ENCODE data around the gene KRTAP5-1. TPM values are rescaled to one million over a fixed set of nuclear protein-coding genes. Genes with fewer than 3 reads are reported as not detected.

Gene KRTAP5-1
- total RNA-seq, 1 experiment from 2014 or later = not detected

GRCh38 chr11:1541474-1542204 is 43.4 kb downstream of the KRTAP5-1 start:
- Histone ChIP-seq H3K4me2 (ENCODE audit: low read length) (no peak overlapping the region), H2AFZ (ENCODE audit: low read depth, low read length, poor library complexity, severe bottlenecking) (no peak overlapping the region), H3K4me3 (replicated peaks in 1 of 2; ENCODE audit: low read depth in 1 of 2, low read length in 2 of 2) (no peak overlapping the region), H3K9ac (ENCODE audit: low read length) (no peak overlapping the region), H3K4me1 (ENCODE audit: control insufficient read depth in 1 of 2, insufficient read depth in 2 of 2, low read length in 2 of 2) (peaks cover 4 to 9% of the 10 kb centered on the region in 2 experiments), H3K27ac (ENCODE audit: low read depth, low read length) (no peak overlapping the region), H3K9me2 (ENCODE audit: insufficient read depth) (no peaks in the 10 kb centered on the region), H3K27me3 (ENCODE audit: insufficient read depth, low read length) (no peaks in the 10 kb centered on the region), H4K20me1 (ENCODE audit: insufficient read depth) (no peaks in the 10 kb centered on the region), H3K79me2 (ENCODE audit: insufficient read depth, low read length) (peaks cover 9% of the 10 kb centered on the region; the same call in 1 of the 2 replicates), H3K36me3 (ENCODE audit: control insufficient read depth in 1 of 2, insufficient read depth in 2 of 2, low read length in 2 of 2) (no peaks in the 10 kb centered on the region), H3K9me3 (ENCODE audit: control insufficient read depth in 1 of 2, insufficient read depth in 1 of 2, low read depth in 1 of 2, low read length in 2 of 2) (no peaks in the 10 kb centered on the region)
- ChIA-PET POLR2A (no interaction called here), CTCF (interaction anchor here (1.4 kb wide), 1 partner anchor 33 kb away, joined by 5 read pairs; no protein-coding TSS in a partner anchor), RAD21 (ENCODE audit: low non-redundant PET in 1 of 2, low total read pairs in 2 of 2, uncharacterized antibody in 2 of 2, unreplicated experiment in 2 of 2) (no interaction called here)
- TF ChIP-seq CTCF (IDR thresholded peaks at IDR 0.05 in 2 of 3, conservative IDR thresholded peaks at IDR 0.05 in 1 of 3; ENCODE audit: borderline replicate concordance in 1 of 3, insufficient read depth in 1 of 3, low read depth in 2 of 3, low read length in 2 of 3) (no peak), JUND (IDR thresholded peaks at IDR 0.05) (no peak), TCF7L2 (IDR thresholded peaks at IDR 0.05; ENCODE audit: borderline replicate concordance, extremely low read depth, insufficient read depth, insufficient read length) (no peak), ZFX (IDR thresholded peaks at IDR 0.05) (no peak), ELF1 (IDR thresholded peaks at IDR 0.05; ENCODE audit: borderline replicate concordance, low read depth) (no peak), EZH2 (IDR thresholded peaks at IDR 0.05) (no peak), SIN3A (IDR thresholded peaks at IDR 0.05; ENCODE audit: low read depth) (no peak), SRF (IDR thresholded peaks at IDR 0.05; ENCODE audit: low read depth) (no peak)
- no peak for ATAC-seq
- intact Hi-C loops (cut with micrococcal nuclease) = no loop called here
- BruUV-seq (replicated peaks) = no TSS peak
- no peak for DNase-seq (ENCODE audit: low read depth, low spot score)

Data from HCT116 (cell line).